ENCODE data around the gene FHOD1.

The FHOD1 gene

GRCh38 chr16:67234180-67234597 is 13.1 kb downstream of the FHOD1 start:
- DNase-seq (ENCODE audit: low read depth): no peak

GRCh38 chr16:67233596-67233995 is 13.7 kb downstream of the FHOD1 start:
- no peak for DNase-seq (ENCODE audit: low read depth)

GRCh38 chr16:67230809-67231660 is 16.2 kb downstream of the FHOD1 start:
- no peak for DNase-seq (ENCODE audit: low read depth)

DNA sequence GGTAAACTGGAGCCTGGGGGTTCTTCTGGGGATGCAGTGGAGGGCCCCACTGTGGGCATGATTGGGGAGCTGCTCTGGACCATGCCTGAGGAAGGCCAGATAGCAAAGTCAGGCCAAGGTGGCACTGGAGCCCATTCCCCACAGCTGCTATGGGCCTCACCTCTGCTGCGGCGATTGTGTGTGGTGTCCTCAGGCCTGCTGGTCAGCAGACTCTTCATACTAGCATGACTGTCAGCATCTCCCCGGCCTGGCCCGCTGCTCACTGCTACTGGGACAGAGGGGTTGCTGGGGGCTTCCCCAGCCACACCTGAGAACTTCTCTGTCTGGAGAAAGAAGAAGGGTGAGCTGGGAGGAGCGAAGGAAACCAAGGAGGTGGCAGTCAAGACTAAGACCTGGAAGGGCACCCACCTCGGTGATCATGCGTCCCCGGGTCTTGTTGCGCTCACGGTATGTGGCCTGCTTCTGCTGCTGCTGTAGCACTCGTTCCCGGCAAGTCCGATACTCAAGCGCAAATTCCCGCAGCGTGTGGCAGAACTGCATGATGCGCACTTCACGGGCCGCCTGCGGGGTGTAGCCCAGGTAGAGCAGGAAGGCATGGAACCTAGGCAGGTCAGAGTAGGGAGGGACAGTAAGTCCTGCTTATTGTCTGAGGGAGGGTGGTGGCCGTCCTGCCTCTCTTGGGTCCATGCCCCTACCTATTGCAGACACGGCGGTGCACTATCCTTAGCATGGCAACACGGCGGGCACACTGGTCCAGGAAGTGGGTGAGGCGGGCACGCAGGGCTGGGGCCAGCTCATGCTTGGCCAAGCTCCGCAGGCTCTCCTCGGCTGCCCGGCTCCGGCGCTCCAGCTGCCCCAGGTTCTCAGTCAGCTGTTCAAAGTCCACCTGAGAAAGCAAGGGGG is 17.1 kb downstream of the FHOD1 start:
- DNase-seq (ENCODE audit: low read depth): no peak

DNA sequence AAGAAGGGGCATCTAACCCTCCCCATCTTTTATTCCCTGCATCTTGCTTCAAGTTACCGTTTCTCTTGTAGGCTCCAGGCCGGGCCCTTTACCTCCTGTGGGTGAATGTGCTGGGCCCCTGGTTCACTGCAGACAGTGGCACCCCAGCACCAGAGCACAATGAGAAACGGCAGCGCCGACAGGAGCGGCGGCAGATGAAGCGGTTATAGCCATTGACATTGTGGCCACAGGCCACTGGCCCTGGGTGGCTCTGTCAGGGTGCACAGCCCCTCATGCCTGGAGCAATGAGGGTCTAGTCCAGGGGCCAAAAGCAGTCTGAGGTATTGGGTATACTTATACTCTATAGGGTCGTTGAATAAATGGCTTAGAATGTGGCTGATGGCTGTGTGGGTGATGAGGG is 18.4 kb downstream of the FHOD1 start:
- DNase-seq (ENCODE audit: low read depth): no peak

DNA sequence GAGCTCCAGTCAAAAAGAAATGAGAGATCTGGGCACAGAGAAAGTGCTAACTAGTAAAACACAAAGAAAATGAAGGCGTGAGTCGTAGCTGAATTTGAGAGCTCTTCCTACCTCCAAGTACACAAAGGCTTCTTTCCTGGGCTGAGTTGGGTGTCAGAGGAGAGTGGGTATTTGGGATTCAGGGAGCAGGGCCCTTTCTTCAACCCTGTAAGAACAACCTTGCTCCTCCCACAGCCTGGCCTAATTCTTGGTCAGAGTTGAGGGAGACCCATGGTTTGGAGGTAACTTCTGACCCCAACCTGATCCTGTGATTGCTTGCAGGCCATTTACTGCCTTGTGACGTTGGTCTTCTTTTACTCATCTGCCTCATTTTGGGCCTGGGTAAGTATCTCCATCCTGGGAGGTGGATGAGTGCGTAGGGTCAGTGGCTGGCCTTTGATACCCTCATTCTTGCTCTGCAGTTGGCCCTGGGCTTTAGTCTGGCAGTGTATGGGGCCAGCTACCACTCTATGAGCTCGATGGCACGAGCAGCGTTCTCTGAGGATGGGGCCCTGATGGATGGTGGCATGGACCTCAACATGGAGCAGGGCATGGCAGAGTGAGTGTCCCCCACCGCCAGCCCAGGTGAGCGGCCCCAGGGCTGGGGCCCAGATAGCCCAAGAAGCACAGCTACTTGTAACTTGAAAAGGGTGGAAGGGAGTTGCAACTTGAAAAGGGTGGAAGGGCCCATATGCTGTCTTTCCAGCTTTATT is 19.1 kb downstream of the FHOD1 start:
- no peak for DNase-seq (ENCODE audit: low read depth)

DNA sequence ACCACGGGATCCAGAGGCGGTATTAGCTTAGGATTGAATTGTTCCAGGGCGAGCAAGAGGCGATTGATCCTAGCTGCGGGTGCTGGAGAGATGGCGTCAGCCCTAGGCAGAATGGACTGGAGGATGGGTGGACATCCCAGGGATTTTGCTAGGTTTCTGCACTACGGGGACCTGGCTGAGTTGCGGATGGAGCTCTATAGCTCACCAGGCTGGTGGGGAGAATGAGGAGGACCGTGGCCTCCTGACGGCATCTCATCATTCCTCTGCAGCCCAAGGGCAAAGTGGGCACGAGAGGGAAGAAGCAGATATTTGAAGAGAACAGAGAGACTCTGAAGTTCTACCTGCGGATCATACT is 19.7 kb downstream of the FHOD1 start:
- no peak for DNase-seq (ENCODE audit: low read depth)

DNA sequence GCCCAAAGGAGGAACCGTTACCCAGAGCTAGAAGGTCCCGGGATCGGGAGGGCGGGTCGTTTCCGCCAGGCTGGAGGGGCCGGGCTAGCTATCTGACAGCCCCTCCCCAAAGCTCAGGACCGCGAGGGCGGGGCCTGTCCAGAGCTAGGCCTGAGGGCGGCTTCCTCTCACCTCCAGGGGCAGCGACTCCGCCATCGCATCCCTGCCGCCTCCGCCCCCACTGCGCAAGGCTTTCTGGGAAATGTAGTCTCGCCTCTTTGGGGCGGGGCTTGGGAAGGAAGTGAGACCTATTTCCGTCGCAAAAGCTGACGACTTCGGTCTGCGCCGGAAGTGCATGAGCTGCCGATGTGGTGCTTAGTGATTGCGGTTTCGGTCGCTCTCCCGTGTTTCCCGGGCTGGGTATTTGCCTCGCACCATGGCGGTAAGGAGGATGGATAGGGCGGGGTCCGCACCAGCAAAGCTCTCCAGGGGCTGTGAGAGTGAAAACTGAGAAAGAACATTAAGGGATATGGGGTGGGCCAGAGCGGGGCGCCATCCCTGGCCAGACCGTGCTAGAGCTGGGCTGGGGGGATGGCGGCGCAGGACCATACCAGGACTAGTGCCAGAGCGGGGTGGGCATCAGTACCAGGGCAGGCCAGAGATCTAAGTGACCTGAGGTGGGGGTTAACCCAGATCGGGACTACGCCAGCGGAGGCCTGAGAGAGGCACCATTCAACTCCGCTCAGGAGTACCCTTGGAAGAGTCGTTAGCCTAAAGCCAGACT is 20.3 kb downstream of the FHOD1 start, which contains the start of gene TMEM208:
TSS of gene TMEM208 (plus strand) at position 327 of the 763 bp plus-strand sequence. CDS start at position 416, 89 bp downstream.
- DNase-seq (ENCODE audit: low read depth): peak; percentile 98

DNA sequence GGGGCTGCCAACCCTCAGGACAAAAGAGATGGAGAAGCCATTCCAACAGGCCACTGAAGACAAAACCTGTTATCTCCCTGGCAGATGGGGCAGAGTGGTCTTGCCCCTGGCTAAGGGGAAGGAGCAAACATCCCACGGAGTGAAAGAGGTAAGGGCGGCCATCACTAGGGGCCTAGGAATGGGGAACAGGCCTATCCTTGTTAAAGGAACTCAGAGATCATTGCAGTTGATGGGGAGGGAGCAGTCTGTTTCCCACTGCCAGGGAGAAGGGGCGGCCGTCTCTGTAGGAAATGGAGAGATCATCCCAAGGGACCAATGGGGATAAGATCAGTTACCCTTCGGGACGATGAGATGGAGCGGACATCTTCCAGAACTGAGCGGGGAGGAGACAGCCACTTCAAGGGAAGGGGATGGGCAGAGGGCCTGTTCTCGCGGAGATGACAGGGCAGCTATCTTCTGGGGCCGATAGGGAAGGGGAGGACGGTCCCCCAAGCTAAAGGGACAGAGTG is 20.9 kb downstream of the FHOD1 start:
- DNase-seq (ENCODE audit: low read depth): no peak

GRCh38 chr16:67223992-67224391 is 23.3 kb downstream of the FHOD1 start:
- DNase-seq (ENCODE audit: low read depth): no peak

DNA sequence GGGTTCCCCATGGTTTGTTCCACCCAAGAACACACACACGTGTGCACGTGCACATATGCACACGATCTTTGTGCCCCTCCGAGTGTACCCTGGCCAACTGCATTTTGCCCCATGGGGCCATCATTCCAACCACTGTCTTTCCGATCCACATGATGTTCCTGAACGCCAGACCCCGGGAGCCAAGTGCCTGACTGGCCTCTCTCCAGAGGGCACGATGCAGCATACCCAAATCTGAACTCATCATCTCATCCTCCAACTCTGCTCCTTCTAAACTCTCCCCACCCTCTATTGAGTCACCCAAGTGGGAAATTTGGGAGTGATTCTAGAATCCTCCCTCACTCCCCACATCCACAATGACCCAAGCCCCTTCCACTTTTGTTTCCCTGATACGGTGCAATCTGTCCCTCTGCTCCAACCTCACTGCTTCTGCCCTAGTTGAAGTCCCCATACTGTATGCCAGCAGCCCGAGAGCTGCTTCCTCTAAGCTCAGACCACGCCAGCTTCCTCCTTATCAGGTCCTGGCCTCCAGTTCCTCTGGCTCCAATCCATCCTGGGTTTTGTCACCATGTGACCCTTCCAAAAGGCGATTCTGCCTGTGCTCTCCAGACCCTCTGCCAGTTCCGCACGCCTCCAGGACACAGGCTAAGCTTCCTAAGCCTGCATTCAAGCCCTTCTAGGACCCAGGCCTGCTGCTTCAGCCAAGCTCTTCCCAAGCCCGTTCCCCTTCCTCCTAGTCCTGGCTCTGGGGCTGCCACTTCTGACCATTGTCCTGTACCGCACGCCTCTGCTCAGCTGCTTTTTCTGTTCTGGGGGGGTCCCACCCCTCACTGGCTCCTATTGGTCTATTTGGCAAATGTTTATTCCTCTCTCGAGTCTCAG is 30.4 kb downstream of the FHOD1 start:
- DNase-seq (ENCODE audit: low read depth): peak; percentile 89

GRCh38 chr16:67215706-67216105 is 31.6 kb downstream of the FHOD1 start:
- peak; percentile 52 for DNase-seq (ENCODE audit: low read depth)

DNA sequence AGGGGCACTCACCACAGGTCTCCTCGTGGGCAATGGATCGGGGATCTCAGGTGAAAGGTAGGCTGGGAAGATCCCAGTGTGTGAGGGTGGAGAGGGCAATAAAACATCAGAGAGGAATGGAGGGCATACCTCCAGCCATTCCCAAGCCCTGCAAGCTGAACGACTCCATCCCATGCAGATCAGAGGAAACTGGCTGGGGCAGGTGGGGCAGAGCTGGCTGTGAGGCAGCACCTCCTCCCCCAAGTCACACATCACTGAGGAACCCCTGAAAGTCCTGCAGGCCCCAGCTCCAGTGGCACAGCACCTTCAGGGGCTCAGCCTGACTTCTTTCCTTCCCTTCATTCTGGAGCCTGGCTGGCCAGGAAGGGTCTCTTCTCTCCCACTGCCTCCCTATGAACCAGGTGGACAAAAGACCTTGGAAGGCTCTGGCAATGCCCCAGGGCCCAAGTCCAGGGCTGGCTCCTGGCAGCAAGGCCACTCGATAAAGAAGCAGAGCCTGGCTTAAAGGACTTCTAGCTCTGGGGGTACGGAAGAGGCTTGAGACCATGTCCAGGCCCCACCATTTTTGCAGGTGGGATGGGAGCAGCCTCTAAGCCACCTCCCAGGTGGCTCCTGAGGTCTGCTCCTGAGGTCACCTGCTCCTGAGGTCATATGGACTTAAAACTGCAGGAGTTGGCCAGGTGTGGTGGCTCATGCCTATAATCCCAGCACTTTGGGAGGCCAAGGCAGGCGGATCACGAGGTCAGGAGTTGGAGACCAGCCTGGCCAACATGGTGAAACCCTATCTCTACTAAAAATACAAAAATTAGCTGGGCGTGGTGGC is 33.9 kb downstream of the FHOD1 start:
- no peak for DNase-seq (ENCODE audit: low read depth)

DNA sequence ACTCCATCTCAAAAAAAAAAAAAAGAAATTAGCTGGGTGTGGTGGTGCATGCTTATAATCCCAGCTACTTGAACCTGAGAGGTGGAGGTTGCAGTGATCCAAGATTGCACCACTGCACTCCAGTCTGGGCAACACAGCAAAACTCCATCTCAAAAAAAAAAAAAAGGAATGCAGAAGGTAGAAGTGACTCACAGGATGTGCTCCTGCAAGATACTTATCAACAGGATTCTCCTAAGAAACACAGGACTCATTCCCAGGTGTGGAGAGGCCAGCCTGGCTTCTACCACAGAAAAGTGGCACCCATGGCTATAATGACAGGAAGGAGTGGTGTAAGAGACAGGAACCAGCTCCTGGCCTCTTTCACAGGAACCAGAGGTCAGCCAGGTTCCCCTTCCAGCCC is 34.5 kb downstream of the FHOD1 start:
- DNase-seq (ENCODE audit: low read depth): no peak

DNA sequence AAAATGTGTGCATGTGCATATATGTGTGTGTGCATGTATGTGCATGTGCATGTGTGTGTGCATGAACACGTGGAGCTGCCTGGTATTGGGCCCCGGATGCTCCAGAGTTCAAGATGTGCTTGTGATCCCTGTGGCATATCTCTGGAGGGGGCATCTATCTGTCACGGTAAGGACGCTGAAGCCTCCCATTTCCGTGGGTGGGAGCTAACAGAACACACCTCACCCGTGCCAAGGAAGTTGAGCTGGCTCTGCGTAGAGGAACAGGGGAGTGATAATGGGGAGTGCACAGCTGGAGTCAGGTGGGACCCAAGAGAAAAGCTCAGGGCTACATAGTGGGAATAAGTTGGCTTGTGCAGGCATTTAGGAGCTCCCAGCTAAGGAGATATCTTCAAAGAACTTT is 35.6 kb downstream of the FHOD1 start:
- no peak for DNase-seq (ENCODE audit: low read depth)

DNA sequence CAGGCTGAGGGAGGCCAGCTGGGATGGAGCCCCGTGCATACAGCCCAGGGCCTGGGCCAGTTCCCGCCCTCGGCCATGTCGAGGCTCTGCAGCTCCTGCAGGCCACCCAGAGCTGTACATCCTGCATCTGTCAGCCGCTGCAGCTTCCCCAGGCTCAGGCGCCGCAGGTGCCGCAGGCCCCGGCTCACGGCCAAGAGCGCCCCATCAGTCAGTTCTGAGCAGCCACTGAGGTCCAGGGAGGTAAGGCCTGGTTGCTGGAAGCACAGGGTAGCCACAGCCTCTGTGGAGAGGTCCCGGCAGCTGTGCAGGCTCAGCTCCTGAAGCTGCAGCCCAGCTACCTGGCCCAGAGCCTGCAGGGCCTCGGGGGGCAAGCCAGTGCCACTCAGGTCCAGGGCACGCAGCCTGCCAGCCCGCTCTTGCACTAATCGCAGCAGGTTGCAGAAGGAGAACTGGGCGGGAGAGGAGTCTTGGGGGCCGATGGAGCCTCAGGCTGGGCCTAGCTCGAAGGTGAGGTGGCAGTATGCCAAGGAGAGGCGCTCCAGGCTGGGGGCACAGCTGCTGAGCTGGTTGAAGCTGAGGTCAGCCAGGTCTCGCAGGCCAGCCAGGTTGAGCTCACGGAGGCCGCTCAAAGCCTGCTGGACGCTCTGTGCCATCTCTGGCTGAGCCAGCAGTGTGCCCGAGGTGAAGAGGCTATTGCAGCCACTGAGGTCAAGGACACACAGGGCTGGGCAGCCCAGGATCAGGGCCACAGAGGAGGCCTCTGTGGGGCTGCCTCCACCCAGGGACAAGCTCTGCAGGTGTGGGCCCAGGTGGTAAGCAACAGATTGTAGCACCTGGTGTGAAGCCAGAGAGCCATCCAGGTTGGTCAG is 37.0 kb downstream of the FHOD1 start:
- DNase-seq (ENCODE audit: low read depth): no peak

GRCh38 chr16:67209565-67209964 is 37.7 kb downstream of the FHOD1 start:
- DNase-seq (ENCODE audit: low read depth): no peak

GRCh38 chr16:67208154-67208896 is 39.0 kb downstream of the FHOD1 start:
- no peak for DNase-seq (ENCODE audit: low read depth)

All from CMK (cell line).